Activated CD8-positive, alpha-beta T cell treated with anti-CD3 and anti-CD28 coated beads for 36 hours (primary cell): ENCODE measurements around the gene NRF1. TPM values are rescaled to one million over a fixed set of nuclear protein-coding genes. Genes with fewer than 3 reads are reported as not detected.
"Not testable (repeated sequence)": the region's sequence is repeated elsewhere in the genome, so short reads cannot be mapped to it uniquely, and the experiment has no call there.

Source experiments
- ATAC-seq: fragments of 200-7000 bp; cut with Tn5 transposase; one replicate; pipeline ENCODE4 v1.10.0; 2021; ENCODE audit warnings: mild to moderate bottlenecking, moderate library complexity
- CTCF ChIA-PET: fragments of 350-600 bp; sonication (Branson Sonifier 250); formaldehyde crosslinking; loops from one replicate; lab custom pipeline; 2021; ENCODE audit warnings: antibody characterized with exemption; lab: Charles Lee
- POLR2A ChIA-PET: fragments of 350-600 bp; sonication (Branson Sonifier 250); formaldehyde crosslinking; loops from one replicate; lab custom pipeline; 2021; ENCODE audit warnings: antibody characterized with exemption; lab: Charles Lee
- DNase-seq: peaks from one replicate; pipeline ENCODE4 v3.0.0-alpha.2; 2020
- H3K27ac Mint-ChIP-seq: one replicate; pipeline ENCODE4 v1.8.0; 2021; ENCODE audit warnings: mild to moderate bottlenecking, mixed read lengths
- H3K27me3 Mint-ChIP-seq: one replicate; pipeline ENCODE4 v1.8.0; 2021; ENCODE audit warnings: mixed read lengths
- H3K36me3 Mint-ChIP-seq: one replicate; pipeline ENCODE4 v1.8.0; 2021; ENCODE audit warnings: low read depth, mixed read lengths
- H3K4me1 Mint-ChIP-seq: one replicate; pipeline ENCODE4 v1.8.0; 2021; ENCODE audit warnings: low read depth, mixed read lengths
- H3K4me3 Mint-ChIP-seq: one replicate; pipeline ENCODE4 v1.8.0; 2021; ENCODE audit warnings: mild to moderate bottlenecking, moderate library complexity, mixed read lengths
- H3K9me3 Mint-ChIP-seq: one replicate; pipeline ENCODE4 v1.8.0; 2021; ENCODE audit warnings: mixed read lengths
- CTCF ChIP-seq: fragments of 200-600 bp; IDR thresholded peaks from one replicate; pipeline ENCODE4 v1.8.0; 2022; ENCODE audit warnings: antibody characterized with exemption, mild to moderate bottlenecking
- intact Hi-C: fragments of 100-400 bp; cut with micrococcal nuclease; formaldehyde crosslinking; loops from one replicate; pipeline ENCODE4 v1.10.0; 2022
- total RNA-seq, 2 experiments: library from RNA; stranded (reverse); gene quantifications; one replicate each; pipeline ENCODE4 v1.2.3, GENCODE V29; 2021

The NRF1 gene
- total RNA-seq, 2 experiments from 2014 or later: 23.3 to 23.9 TPM

DNA sequence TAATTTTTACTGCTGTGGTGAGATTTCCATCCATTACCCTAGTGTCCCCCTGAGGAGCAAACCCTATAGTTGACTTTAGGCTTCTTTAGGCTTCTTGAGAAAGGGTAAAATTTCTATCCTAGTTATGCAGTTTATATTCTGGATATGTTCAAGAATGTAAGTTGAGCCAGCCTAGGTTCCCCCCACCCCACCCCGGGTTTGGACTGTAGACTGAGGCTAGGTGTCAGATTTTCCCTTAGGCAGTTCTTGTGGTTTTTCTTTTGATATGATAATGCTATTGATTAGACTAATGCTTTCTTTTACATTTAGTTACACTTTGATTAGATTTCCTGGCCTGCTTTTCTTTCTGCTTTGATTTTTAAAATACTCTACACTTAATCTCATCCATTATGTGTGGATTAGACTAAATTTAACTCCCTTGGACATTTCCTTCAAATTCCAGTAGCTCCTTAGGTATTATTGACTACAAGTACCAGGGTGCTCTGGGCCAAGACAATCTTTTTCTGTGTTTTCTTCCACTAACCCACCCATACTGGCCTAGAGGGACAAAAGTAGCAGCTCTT, 37.7 kb downstream of the NRF1 start:
- Mint-ChIP-seq H3K27ac (peak overlapping the region; percentile 5), H3K4me3 (no peak overlapping the region), H3K4me1 (peaks cover 37% of the 10 kb centered on the region), H3K36me3 (peaks cover 7% of the 10 kb centered on the region), H3K27me3 (no peaks in the 10 kb centered on the region), H3K9me3 (no peaks in the 10 kb centered on the region)
- ChIA-PET POLR2A (no interaction called here), CTCF (interaction anchor here (0.7 to 3.8 kb wide), 6 partner anchors 11 to 180 kb away, joined by 3 to 16 read pairs (median 8); no protein-coding TSS in a partner anchor)
- ATAC-seq: peak; percentile 28
- DNase-seq: peak; percentile 18
- TF ChIP-seq CTCF: no peak
- intact Hi-C loops: loop anchor here (10.0 kb wide), 1 partner anchor 366 kb away; no protein-coding TSS in a partner anchor

DNA sequence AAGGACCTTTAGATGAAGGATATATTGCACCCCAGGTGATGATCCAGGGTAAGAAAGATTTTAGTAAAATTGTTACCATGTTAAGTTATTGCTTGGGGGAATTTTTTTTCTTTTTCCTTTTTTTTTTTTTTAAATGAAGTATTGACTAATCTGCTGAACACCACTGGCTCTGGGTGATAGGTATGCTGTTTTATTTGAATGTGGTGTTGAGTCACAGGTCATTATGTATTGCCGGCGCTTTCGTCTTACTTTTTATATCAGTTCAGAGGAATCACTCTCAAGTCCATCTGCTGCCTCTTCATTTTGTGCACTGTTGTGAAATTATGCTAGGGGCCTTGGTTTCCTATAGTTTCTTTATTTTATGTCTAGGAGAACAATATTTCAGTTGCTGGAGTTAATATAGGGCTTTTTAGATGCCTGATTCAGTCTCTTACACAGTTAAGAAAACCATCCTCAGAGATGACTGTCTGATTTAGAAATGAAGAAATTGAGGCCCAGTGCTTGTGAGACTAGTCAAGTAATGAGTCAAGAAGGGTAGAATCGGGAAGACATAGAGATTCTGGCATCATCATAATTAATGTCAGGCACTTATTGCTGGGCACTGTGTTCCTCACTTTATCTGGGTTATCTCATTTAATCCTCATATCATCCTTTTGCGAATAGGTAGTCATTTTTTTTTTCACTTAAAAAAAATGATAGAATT, 38.7 kb downstream of the NRF1 start:
- ChIA-PET POLR2A (no interaction called here), CTCF (interaction anchor here (0.8 to 3.8 kb wide), 4 partner anchors 12 to 179 kb away, joined by 3 to 16 read pairs (median 8); no protein-coding TSS in a partner anchor)
- Mint-ChIP-seq H3K36me3 (peaks cover 7% of the 10 kb centered on the region), H3K9me3 (no peaks in the 10 kb centered on the region), H3K4me3 (no peak overlapping the region), H3K27ac (no peak overlapping the region), H3K4me1 (peaks cover 41% of the 10 kb centered on the region), H3K27me3 (no peaks in the 10 kb centered on the region)
- ATAC-seq (peak; percentile 43), DNase-seq (no peak)
- no peak for TF ChIP-seq CTCF
- intact Hi-C loops: no loop called here

GRCh38 chr7:129652914-129653313, 41.4 kb downstream of the NRF1 start:
- Mint-ChIP-seq H3K4me1 (peaks cover 50% of the 10 kb centered on the region), H3K27me3 (no peaks in the 10 kb centered on the region), H3K27ac (no peak overlapping the region), H3K4me3 (no peak overlapping the region), H3K9me3 (no peaks in the 10 kb centered on the region), H3K36me3 (peaks cover 16% of the 10 kb centered on the region)
- DNase-seq (peak; percentile 29), ATAC-seq (peak; percentile 69)
- CTCF ChIA-PET: no interaction called here
- intact Hi-C loops: no loop called here
- POLR2A ChIA-PET: no interaction called here
- TF ChIP-seq CTCF: no peak

GRCh38 chr7:129655811-129656210, 44.3 kb downstream of the NRF1 start:
- CTCF ChIA-PET: interaction anchor here (1.0 to 1.7 kb wide), 3 partner anchors 12 to 174 kb away, joined by 3 to 5 read pairs (median 4); no protein-coding TSS in a partner anchor
- no peak overlapping the region for H3K4me3 Mint-ChIP-seq
- no peak for TF ChIP-seq CTCF
- ATAC-seq (no peak), DNase-seq (no peak)
- H3K27me3 Mint-ChIP-seq: no peaks in the 10 kb centered on the region
- POLR2A ChIA-PET: no interaction called here
- H3K36me3 Mint-ChIP-seq: peaks cover 37% of the 10 kb centered on the region
- no peak overlapping the region for H3K27ac Mint-ChIP-seq
- H3K4me1 Mint-ChIP-seq: peaks cover 33% of the 10 kb centered on the region
- peaks cover 8% of the 10 kb centered on the region for H3K9me3 Mint-ChIP-seq
- intact Hi-C loops: no loop called here

- H3K4me1 Mint-ChIP-seq: peaks cover 31% of the 10 kb centered on the region
Observed at GRCh38 chr7:129657363-129657762, 45.8 kb downstream of the NRF1 start.

DNA sequence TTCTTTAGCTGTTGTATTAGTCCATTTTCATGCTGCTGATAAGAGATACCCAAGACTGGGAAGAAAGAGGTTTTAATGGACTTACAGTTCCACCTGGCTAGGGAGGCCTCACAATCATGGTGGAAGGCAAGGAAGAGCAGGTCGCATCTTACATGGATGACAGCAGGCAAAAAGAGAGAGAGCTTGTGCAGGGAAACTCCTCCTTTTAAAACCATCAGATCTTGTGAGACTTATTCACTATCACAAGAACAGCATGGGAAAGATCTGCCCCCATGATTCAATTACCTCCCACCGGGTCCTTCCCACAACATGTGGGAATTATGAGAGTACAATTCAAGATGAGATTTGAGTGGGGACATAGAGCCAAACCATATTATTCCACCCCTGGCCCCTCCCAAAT, 48.4 kb downstream of the NRF1 start:
- POLR2A ChIA-PET: not testable (repeated sequence)
- CTCF ChIA-PET: interaction anchor here (1.4 to 1.5 kb wide), 2 partner anchors 165 kb away, joined by 4 to 5 read pairs; no protein-coding TSS in a partner anchor

More at GRCh38 chr7:129657363-129657762, 45.8 kb downstream of the NRF1 start:
- ATAC-seq: peak; percentile 37
- H3K27ac Mint-ChIP-seq: no peak overlapping the region
- H3K4me3 Mint-ChIP-seq: no peak overlapping the region
- peak; percentile 17 for DNase-seq
- ChIA-PET CTCF (interaction anchor here (1.6 kb wide), 1 partner anchor 13 kb away, joined by 3 read pairs; no protein-coding TSS in a partner anchor), POLR2A (no interaction called here)
- no peaks in the 10 kb centered on the region for H3K27me3 Mint-ChIP-seq
- no peak for TF ChIP-seq CTCF
- intact Hi-C loops: no loop called here
- peaks cover 51% of the 10 kb centered on the region for H3K36me3 Mint-ChIP-seq
- H3K9me3 Mint-ChIP-seq: peaks cover 17% of the 10 kb centered on the region

More for the DNA sequence above, 48.4 kb downstream of the NRF1 start:
- Mint-ChIP-seq H3K9me3 (peaks cover 17% of the 10 kb centered on the region), H3K36me3 (peaks cover 53% of the 10 kb centered on the region), H3K4me1 (peaks cover 17% of the 10 kb centered on the region)
- H3K27ac Mint-ChIP-seq, ATAC-seq, H3K27me3 Mint-ChIP-seq, DNase-seq, H3K4me3 Mint-ChIP-seq, intact Hi-C loops: not testable (repeated sequence)
